Measurements from ENCODE around the gene FAM83F.
"Not testable (repeated sequence)": the region's sequence is repeated elsewhere in the genome, so short reads cannot be mapped to it uniquely, and the experiment has no call there.

FAM83F gene

DNA sequence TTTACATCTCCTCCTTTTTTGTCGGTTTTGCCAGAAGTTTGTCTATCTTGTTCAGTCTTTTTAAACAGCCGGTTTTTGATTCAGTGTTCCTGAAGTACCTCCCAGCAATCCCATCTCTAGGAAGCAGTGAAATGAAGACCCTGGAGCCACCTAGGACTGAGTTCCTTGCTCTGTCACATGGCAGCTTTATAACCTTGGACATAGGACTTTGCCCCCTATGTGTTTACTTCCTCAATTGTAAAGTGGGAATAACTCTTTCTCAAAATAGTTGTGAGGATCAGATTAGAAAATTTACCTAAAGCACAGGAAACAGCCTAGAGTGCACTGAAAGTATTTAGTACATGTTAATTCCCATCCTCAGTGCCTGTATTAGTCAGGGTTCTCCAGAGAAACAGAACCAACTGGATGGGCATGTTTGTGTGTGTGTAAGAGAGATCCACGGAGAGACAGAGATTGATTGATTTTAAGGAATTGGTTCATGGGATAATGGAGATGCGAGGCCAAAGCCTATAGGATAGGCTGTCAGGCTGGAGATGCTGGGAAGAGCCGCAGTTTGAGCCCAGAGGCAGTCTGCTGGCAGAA is 20.0 kb downstream of the FAM83F start:
- no peak for DNase-seq (ENCODE audit: low read depth in 2 of 2)

DNA sequence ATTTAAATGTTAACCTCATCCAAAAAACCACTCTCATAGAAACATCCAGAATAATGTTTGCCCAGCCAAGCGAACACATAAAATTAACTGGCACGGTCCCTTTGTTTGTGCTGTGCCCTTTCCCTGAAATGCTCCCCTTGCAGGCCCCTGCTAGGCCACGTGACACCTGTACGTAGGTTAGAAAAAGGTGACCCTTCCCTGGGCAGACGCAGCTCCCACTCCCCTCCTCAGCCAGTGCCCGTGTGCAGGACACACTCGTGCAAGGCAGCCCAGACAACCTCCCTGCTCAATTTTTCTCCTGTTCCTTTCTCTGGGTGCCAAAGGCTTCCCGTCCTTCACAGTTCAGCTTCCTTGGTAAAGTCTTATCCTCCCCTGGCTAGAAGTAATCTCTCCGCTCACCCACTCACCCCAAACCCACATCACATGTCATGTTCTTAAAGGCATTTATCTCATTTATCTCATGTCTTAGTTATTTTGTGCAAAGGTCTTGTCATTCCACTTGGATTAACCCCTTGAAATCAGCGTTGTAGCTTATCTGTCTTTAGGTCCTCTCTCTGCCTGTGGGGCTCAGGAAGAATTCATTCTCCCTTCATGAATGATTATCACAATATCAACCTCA is 20.7 kb downstream of the FAM83F start:
- no peak for DNase-seq (ENCODE audit: low read depth in 2 of 2)

DNA sequence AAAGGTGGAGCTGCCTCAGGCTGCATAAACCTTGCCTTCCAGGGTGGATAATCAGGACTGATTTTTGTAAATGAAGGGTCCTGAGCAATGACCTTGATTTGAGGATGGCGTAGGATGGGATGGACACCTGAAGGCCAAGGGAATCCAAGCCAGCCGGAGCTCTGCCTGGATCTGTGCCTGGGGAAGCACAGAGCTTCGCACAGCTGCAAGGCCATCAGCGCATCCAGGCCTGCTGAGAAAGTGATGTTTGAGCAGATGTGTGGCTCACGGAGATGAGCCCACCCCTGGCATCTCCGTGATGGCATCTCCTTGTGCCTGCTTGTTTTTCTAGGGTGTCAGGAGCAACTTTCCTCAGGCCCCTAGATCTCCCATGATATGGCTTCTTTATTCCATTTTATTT is 23.3 kb downstream of the FAM83F start:
- no peak for DNase-seq (ENCODE audit: low read depth in 2 of 2)

DNA sequence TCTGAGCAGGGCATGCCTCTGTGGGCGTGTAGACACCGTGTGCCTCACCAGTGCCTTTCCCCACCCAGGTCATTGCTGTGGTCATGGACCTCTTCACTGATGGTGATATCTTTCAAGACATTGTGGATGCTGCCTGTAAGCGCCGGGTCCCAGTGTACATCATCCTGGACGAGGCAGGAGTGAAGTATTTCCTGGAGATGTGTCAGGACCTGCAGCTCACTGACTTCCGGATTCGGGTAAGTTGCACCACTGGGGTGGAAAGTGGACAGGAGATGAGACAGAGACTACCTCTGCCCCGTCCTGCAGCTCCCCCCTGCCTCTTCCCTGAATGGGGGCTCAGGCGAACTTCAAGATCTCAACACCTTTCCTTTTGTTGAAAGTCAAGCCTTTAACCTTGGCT is 24.3 kb downstream of the FAM83F start:
- no peak for DNase-seq (ENCODE audit: low read depth in 2 of 2)

DNA sequence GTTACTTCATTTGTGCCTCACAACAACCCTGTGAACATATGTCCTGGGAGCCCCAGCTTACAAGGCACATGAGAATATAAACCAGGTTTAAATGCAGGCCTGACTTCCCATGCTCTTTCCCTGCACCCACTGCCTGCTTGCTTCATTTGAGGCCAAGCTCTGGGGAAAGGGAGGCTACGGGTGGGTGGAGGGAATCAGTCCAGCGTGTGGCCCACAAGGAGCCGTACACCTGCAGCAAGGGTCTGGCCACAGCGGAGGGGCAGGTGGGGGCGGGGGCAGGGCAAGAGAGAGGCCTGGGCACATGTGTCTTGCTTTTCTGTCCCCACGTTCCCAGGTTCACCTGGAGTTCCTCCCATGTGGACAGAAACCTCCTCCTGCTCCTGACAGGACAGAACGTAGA is 26.2 kb downstream of the FAM83F start:
- DNase-seq (ENCODE audit: low read depth in 2 of 2): no peak

DNA sequence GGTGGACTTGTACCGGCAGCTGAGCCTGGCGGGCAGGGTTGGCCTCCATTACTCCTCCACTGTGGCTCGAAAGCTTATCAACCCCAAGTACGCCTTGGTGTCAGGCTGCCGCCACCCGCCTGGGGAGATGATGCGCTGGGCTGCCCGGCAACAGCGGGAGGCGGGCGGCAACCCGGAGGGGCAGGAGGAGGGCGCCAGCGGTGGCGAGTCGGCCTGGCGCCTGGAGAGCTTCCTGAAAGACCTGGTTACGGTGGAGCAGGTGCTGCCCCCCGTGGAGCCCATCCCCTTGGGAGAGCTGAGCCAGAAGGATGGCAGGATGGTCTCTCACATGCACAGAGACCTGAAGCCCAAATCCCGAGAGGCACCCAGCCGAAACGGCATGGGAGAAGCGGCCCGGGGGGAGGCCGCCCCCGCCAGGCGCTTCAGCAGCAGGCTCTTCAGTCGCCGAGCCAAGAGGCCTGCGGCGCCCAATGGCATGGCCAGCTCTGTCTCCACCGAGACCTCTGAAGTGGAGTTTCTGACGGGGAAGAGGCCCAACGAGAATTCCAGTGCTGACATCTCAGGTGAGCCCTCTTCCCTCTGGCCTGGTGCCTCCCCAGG is 26.7 kb downstream of the FAM83F start:
- no peak for DNase-seq (ENCODE audit: low read depth in 2 of 2)

DNA sequence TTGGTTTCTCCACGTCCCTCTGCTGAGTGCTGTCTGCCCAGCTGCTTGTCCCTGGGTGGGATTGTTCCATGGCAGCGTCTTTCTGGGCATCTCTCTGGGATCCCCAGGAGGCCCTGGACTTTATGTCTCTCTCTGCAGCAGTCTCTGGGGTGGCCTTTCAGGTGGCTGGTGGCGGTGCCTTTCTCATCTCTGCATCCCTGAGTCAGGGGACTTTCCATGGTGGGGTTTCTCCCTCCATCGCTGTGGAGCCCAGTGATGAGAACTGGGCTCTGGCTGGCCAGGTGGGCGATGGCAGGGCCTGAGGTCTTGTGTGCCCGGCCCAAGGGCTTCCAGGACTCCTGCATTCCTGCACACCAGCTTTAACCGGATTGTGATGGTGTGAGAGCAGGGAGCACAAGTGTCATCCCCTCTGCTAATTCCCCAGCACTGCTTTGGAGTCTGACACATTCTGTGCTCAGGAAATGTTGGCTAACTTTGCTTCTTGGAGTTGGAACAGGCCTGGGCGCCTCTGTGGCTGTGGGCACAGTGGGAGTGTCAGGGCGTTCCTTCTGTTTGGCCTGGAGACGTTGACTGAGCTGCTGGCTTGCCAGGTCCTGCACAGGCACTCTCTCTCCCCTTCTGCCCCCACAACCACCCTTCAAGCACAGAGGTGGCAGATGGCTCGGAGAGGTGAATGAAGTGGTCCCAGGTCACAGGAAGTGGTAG is 27.9 kb downstream of the FAM83F start:
- no peak for DNase-seq (ENCODE audit: low read depth in 2 of 2)

DNA sequence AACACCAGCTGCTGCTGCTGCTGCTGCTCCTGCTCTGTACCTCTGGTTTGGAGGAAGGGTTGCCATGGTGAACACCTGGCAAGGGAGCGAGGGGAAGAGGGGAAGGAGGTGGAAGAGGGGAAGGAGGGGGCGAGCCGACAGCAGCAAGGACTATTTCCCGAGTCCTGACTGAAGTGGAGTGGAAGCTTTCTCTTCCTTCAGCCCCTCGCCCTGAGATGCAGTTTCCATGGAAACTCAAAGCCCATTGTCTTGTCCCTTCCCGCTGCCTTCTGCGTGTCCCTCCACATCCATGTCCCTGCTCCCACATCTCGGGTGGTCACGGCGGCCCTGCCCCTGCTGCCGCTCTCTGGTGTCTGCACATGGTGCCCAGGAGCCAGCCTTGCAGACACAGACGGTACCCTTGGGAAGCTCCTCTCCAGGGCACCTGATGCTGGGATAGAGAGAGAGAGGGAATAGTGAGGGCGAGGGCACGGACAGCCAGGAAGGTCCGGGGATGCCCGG is 28.6 kb downstream of the FAM83F start:
- DNase-seq (ENCODE audit: low read depth in 2 of 2): no peak

DNA sequence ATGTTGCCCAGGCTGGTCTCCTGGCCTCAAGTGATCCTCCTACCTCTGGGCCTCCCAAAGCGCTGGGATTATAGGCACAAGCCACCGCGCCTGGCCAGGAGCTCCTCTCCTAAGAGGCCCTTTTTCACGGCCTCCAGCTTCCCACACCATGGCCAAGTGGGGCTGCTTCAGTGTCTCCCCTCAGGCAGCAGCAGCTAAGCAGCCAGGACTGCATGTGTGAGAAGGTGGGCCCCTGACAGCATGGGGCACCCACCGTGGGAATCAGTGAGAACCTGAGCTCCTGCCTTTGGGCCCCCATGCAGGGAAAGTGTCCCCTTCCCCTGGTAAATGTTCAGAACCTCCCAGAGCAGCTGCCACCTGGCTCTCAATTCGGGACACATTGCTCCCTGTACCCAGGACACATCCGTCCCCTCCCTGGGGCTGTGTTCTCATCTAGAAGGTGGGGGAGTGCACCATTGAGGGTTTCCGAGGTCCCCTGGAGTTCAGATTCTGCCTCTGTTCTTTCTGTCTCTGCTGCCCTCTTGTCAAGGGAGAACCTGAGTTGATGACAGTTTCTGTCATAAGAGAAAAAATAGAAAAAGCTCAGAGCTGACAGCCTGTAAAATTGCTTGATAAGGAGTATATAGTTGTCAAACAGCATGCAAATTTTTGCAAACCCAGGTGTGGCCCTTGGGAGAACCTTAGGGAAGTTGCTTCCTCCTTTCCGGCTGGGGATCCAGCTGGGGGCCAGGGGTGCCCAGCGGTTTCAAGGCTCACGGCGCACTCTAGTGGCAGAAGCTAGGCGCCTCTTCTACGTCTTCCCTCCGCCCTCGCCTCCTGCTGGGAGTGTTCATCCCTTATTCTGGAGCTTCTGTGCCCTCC is 29.7 kb downstream of the FAM83F start:
- peak; percentile 30 to 39 for DNase-seq (ENCODE audit: low read depth in 2 of 2)

DNA sequence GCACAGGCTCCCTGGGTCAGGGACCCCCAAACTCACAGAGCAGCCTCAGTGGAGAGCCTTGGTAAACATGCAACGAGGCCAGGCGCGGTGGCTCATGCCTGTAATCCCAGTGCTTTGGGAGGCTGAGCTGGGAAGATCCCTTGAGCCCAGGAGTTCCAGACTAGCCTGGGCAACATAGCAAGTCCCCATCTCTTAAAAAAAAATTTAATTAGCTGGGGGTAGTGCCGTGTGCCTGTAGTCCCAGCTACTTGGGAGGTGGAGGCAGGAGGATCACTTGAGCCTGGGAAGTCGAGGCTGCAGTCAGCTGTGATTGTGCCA is 30.3 kb downstream of the FAM83F start:
- not testable (repeated sequence) for DNase-seq (ENCODE audit: low read depth in 2 of 2)

DNA sequence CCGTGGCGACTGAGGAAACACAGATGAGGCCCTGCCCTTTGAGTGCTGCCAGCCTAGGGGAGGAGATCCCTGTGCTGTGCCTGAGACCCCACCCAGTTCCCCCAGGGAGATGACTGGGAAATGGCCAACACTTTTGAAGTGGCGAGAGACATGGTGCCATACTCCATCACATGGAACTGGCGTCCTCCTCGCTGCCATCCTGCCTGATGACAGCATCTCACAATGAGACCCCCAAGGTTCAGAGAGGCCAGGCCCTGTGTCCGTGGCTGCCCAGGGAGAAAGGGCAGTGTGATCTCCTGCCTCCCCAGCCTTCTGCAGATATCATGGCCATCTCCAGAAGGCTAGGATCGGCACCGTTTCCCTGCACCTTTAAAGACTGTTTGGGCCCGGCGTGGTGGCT is 31.1 kb downstream of the FAM83F start:
- DNase-seq (ENCODE audit: low read depth in 2 of 2): no peak

DNA sequence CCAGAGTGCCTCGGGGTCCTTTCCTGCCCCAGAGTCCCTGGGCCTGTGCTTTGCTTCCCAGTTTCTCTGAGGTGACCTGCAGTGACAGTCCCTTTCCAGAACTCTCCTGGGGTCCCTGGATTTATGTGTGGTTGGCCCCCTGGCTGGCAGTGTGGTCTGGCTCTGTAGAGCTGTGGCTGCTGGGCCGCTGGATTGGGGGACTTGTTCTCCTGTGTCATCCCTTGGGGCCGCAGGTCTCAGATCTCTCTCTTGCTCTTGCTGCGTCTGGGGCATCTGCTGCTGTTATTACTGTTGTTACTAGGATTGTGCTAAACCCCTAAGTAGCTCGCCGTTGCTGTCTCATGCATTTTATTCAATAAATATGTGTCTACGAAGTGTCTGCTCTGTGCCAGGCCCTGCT is 31.9 kb downstream of the FAM83F start:
- DNase-seq (ENCODE audit: low read depth in 2 of 2): no peak

DNA sequence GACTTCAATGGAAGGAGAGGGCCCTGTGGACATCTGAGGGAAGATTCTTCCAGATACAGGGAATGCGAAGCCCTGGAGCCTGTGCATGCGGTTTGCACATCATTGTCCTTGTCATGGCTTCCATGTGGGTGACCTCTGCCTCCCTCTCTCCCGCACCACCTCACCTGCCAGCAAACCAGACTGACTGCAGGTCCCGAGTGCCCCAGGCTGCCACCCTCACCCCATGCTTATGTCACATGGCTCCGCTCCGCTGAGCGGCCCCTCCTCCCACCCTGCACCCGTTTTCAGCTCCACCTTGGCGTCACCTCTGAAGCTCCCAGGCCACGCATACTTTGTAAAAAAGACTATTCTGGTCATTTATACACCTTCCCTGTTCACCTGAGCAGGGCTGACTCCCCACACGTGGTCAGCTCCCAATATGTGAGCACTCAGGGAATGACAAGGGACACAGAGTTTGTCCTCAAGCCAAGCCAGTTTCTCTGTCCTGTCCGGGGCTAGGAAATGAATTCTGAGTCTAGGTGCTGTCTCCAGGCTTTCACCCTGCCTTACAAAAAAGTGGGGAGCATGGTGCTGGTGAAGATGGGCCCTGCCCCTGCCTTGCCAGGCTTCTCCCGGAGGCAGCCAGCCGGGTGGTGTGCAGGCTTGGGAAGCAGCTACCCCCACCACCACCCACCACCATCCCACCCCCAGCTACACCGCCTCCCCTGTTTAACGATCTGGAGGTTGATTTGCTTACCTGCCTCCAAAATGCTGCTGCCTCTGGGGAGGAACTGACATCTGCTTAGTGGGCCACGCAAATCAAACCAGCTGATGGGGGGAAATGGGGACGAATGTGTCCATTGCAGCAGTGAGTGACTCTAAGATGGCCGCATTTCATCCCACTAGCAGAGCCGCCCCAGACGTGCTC is 32.7 kb downstream of the FAM83F start:
- no peak for DNase-seq (ENCODE audit: low read depth in 2 of 2)

DNA sequence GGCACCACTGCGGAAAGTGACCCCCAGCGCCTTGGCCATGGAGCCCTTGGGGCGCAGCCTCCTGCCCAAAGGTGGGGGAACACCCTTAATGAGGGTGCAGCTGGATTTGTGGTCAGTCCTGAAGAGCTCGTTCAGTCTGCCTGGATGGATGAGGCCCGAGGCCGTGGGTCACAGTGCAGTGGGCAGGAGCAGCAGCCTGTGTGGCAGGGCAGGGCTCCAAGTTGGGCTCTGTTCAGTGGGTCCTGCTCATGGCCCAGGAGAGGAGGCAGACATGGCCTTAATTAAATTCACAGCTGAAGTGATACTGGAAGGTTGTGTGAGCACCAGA is 33.3 kb downstream of the FAM83F start:
- no peak for DNase-seq (ENCODE audit: low read depth in 2 of 2)

DNA sequence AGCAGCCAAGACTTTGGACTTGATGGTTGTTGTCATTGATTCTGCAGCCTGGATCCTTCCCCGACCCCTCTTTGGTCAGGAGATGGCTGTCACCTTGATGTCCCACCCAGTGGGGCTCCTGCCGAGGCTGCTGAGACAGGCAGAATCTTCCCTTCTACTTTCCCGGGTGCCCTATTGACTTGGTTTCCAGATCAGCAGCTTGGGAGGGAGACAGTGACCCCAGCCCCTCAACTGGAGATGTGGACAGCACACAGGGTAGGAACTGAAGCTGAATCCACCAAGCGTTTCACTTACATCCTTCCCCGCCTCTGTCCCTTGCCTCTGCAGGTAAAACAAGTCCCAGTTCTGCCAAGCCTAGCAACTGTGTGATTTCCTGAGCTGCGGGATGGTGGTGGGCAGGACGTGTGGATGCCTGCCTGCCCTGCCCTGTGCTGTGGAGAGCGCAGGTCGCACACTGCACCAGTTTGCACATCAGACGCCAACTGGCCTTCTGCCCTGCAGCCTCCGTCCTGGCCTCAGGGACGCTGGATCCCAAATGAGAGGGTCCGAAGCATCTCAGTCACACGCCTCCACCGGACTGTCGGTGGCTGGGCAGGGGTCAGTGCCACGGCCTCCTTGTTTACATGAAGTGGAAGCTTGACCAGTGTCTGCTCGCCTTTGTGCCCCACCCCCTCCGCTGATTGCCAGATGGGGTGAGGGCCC is 34.6 kb downstream of the FAM83F start:
- no peak for DNase-seq (ENCODE audit: low read depth in 2 of 2)

DNA sequence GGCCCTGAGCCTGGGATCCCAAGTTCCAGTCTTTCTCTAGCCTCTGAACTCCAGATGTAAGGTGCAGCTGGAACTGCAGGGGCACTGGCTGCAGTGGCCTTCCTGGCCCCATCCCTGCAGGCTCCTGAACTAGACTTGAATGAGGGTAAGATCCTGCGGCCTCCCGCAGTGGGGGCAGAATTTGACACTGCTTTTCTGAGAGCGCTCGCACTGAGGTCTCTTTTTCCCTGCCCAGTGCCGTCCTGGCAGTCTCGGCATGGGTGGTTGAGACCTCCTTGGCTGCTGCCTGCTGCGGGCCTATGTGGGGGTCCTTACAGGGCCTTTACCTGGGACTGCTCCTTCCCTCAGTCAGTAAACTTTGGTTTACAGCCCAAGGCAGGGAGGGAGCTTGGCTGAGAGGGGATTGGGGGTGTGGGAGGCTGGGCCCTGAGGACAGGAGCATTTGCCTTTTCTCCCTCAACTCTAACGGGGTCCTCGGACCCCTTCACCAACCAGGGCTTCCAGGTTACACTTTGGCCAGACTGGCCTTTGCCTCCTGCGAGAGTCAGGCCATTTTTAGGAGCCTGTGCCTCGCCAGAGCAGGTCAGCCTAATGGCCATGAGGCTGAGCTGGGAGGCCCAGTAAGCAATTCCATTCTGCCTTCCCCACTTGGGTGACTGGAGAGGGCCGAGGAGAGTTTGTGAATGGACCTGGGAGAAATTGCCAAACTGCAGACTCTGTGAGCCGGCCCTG is 35.4 kb downstream of the FAM83F start:
- DNase-seq (ENCODE audit: low read depth in 2 of 2): no peak

DNA sequence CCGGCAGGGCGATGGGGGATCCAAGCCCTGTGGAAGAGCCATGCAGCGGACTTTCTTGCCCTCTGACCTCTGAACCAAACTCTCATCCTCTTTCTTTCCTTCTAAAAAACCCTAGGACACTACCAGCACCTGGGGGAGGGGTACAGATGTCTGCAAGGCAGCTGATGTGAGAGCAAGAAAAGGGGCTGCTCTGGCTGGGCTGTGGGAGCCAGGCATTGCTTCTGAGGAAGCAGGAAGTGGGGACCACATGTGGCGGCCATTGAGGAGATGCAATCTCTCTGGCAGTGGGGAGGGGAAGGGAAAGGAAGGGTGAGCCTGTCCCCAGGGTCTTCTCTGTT is 36.0 kb downstream of the FAM83F start:
- DNase-seq (ENCODE audit: low read depth in 2 of 2): no peak

DNA sequence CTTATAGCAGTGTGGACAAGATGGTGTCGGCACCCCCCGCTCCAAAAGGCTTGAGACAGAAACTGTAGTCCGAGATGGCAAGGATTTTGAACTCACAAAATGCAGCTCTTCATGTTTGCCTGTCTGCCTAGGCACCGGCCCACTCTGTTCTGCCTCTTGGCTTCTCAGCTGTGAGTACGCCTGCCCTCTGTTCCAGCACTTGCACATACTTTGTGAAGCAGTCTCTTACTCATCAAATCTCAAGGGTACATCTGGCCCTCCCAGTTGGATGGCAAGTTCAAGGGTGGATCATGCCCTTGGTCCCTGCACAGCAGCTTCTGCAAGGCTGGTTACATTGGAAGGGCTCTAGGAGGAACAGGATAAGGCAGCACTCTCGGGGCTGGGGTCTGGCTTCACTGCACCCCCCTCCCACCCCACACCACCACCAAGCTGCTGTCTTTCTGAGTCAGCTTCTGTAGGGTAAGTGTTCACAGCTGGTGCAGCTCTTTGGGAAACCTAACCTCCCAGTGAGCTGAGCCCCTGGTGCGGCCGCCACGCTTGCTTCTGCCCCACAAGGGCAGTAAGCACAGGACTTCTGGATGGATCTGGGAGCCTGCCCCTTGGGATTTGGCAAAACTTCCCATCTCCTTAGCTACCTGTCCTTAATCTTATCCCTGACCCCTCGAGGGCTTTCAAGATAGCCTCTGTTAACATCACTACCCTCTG is 37.2 kb downstream of the FAM83F start:
- no peak for DNase-seq (ENCODE audit: low read depth in 2 of 2)

Measured in stimulated activated CD8-positive, alpha-beta memory T cell treated with anti-CD3 and anti-CD28 coated beads, Interleukin-7, amount 100 ng/mL, for 4 hours (primary cell).